B cell (primary cell): ENCODE data around the gene SLC45A3. TPM values are rescaled to one million over a fixed set of nuclear protein-coding genes. Genes with fewer than 3 reads are reported as not detected.
A peak's percentile ranks its signal among the peaks of the same experiment; 100 is the strongest.

Source experiments
- ATAC-seq: fragments of 200-7000 bp; cut with Tn5 transposase; one replicate; pipeline ENCODE4 v1.10.0; 2021; ENCODE audit warnings: low read depth, mild to moderate bottlenecking, moderate number of reproducible peaks, moderate library complexity
- CTCF ChIA-PET: fragments of 350-600 bp; sonication (Branson Sonifier 250); formaldehyde crosslinking; loops from one replicate; lab custom pipeline; 2021; ENCODE audit warnings: antibody characterized with exemption, inconsistent platforms; lab: Charles Lee
- POLR2A ChIA-PET: fragments of 350-600 bp; sonication (Branson Sonifier 250); formaldehyde crosslinking; loops from one replicate; lab custom pipeline; 2021; ENCODE audit warnings: antibody characterized with exemption; lab: Charles Lee
- DNase-seq: peaks from one replicate; pipeline ENCODE4 v3.0.0; 2013
- H2AFZ ChIP-seq: 2 replicates; pipeline ENCODE4 v1.6.1; 2012; ENCODE audit warnings: mild to moderate bottlenecking, low read depth, low read length; ENCODE audit not compliant: insufficient read depth, poor library complexity, severe bottlenecking
- H3K27ac ChIP-seq, 2 donors: 1 replicate in 1 of 2; 2 replicates in 1 of 2; pipeline ENCODE4 v1.5.1; 2012 to 2013; ENCODE audit warnings: low read length in 2 of 2, mild to moderate bottlenecking in 2 of 2, moderate library complexity in 1 of 2
- H3K27me3 ChIP-seq, 4 experiments: fragments of 200-600 bp in 1 of 4; sonication (generic) in 1 of 4; replicated peaks in 1 of 4; 1 replicate in 2 of 4; 2 replicates in 2 of 4; pipeline versions ENCODE4 v1.6.1 to v1.7.0; 2013 to 2016; ENCODE audit warnings: low read length in 3 of 4, mild to moderate bottlenecking in 2 of 4, mixed read lengths in 1 of 4, moderate library complexity in 1 of 4; ENCODE audit not compliant: insufficient read depth in 4 of 4, control insufficient read depth in 3 of 4; ENCODE audit errors: control extremely low read depth in 1 of 4
- H3K36me3 ChIP-seq, 2 experiments: replicated peaks in 1 of 2; 1 replicate in 1 of 2; 2 replicates in 1 of 2; pipeline versions ENCODE4 v1.6.1 to v1.7.1; 2013; ENCODE audit warnings: low read length in 1 of 2; ENCODE audit not compliant: insufficient read depth in 2 of 2, control insufficient read depth in 1 of 2; ENCODE audit errors: control extremely low read depth in 1 of 2, extremely low read depth in 1 of 2
- H3K4me1 ChIP-seq, 2 donors: fragments of 200-600 bp in 1 of 2; sonication (generic) in 1 of 2; 1 replicate in 1 of 2; 2 replicates in 1 of 2; pipeline versions ENCODE4 v1.5.1 to v1.6.1; 2013 to 2017; ENCODE audit warnings: low read length in 2 of 2; ENCODE audit not compliant: control insufficient read depth in 2 of 2, insufficient read depth in 2 of 2
- H3K4me2 ChIP-seq: replicated peaks from 2 replicates; pipeline ENCODE3; 2012; ENCODE audit warnings: mild to moderate bottlenecking, low read depth, low read length; ENCODE audit not compliant: poor library complexity, severe bottlenecking
- H3K4me3 ChIP-seq, 5 experiments: fragments of 200-600 bp in 1 of 5; sonication (generic) in 1 of 5; 1 replicate in 3 of 5; 2 replicates in 2 of 5; pipeline versions ENCODE4 v1.5.1 to v1.7.0; 2011 to 2016; ENCODE audit warnings: low read length in 4 of 5, mild to moderate bottlenecking in 4 of 5, low read depth in 2 of 5, control low read depth in 1 of 5, moderate library complexity in 1 of 5; ENCODE audit not compliant: insufficient read depth in 1 of 5; ENCODE audit errors: control extremely low read depth in 1 of 5, extremely low read depth in 1 of 5
- H3K79me2 ChIP-seq: fragments of 200-600 bp; sonication (generic); one replicate; pipeline ENCODE4 v1.6.0; 2016; ENCODE audit warnings: low read length; ENCODE audit not compliant: control insufficient read depth, insufficient read depth
- H3K9ac ChIP-seq: fragments of 200-600 bp; sonication (generic); 2 replicates; pipeline ENCODE4 v1.6.1; 2017; ENCODE audit warnings: mild to moderate bottlenecking, low read length, moderate library complexity
- H3K9me3 ChIP-seq, 3 donors: one replicate each; pipeline versions ENCODE4 v1.6.1 to v1.7.1; 2013; ENCODE audit warnings: low read length in 2 of 3; ENCODE audit not compliant: control insufficient read depth in 2 of 3, insufficient read depth in 1 of 3; ENCODE audit errors: control extremely low read depth in 1 of 3
- H4K20me1 ChIP-seq: 2 replicates; pipeline ENCODE4 v1.6.0; 2012; ENCODE audit warnings: mild to moderate bottlenecking, low read length; ENCODE audit not compliant: insufficient read depth, control insufficient read depth, poor library complexity, severe bottlenecking
- H3K27ac Mint-ChIP-seq: one replicate; pipeline ENCODE4 v1.8.0; 2021; ENCODE audit warnings: mixed read lengths
- H3K27me3 Mint-ChIP-seq: one replicate; pipeline ENCODE4 v1.8.0; 2021; ENCODE audit warnings: mixed read lengths
- H3K4me1 Mint-ChIP-seq: one replicate; pipeline ENCODE4 v1.8.0; 2021; ENCODE audit warnings: mixed read lengths
- H3K4me3 Mint-ChIP-seq: one replicate; pipeline ENCODE4 v1.8.0; 2021; ENCODE audit warnings: mixed read lengths
- H3K9me3 Mint-ChIP-seq: one replicate; pipeline ENCODE4 v1.8.0; 2022; ENCODE audit warnings: mixed read lengths; ENCODE audit not compliant: insufficient read depth
- EZH2 ChIP-seq: IDR thresholded peaks from 2 replicates; pipeline ENCODE4 v1.6.1; 2012; ENCODE audit warnings: borderline replicate concordance, low read depth, mild to moderate bottlenecking, moderate library complexity, low read length; ENCODE audit not compliant: insufficient read depth, poor library complexity, severe bottlenecking
- WGBS: methylation state at CpG from one replicate; pipeline ENCODE4 v1.1.5; 2013; ENCODE audit warnings: missing lambda C conversion rate; ENCODE audit not compliant: insufficient coverage; 5-methylcytosine and 5-hydroxymethylcytosine counted together
- intact Hi-C: fragments of 100-400 bp; cut with micrococcal nuclease; formaldehyde crosslinking; loops from one replicate; pipeline ENCODE4 v1.10.0; 2022
- polyA plus RNA-seq: library from polyadenylated mRNA; depleted of rRNA; stranded (reverse); fragments of >200 nt; gene quantifications from 2 replicates; pipeline ENCODE4 v1.2.3, GENCODE V29; 2012
- total RNA-seq, 2 donors: library from RNA; stranded (reverse); fragments of 120-200 nt in 1 of 2; gene quantifications; 1 replicate in 1 of 2; 2 replicates in 1 of 2; pipeline versions ENCODE4 v1.2.3 to v1.2.4, GENCODE V29; 2013 to 2022
- TF ChIP-seq, protein P1 (sequence below): fragments of 200-600 bp; IDR thresholded peaks from one replicate; pipeline ENCODE4 v1.8.0; 2022; ENCODE audit warnings: antibody characterized with exemption, mild to moderate bottlenecking

The SLC45A3 gene
- total and polyA plus RNA-seq, 2 donors (not counting 1 experiment from before 2014, with no cell fraction given), result 5.0 to 23.9 TPM

DNA sequence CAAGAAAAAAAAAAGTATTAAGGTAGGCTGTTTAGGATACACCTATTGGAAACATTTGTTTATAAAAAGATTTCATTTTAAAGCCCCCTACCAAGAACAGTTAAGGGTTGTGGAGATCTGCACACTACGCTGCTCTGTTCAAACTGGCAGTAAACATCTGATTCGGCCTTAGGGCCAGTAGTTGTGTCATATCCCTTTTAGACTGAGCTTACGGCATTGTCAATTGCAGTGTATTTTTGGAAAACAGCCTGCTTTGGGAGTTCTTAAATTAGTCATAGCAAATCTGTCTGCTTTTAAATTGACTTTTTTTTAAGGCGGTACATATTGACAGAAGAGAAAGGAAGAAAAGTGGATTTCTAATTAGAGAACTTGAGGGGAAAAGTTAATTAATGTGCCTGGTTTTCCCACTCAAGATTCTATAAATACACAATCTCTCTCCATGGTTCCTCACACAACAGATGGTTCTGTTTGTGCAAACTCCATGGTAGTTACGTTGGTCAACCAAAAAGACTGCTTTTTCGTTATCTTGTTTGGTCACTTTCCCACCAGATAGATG is 46.8 kb downstream of the SLC45A3 start:
- WGBS, result 83% methylated on average over 3 of the region's 6 CpGs
- ChIA-PET POLR2A (interaction anchor here (3.1 kb wide), 1 partner anchor 40 kb away, joined by 65 read pairs; no protein-coding TSS in a partner anchor), CTCF (interaction anchor here (1.0 to 6.9 kb wide), 9 partner anchors 15 to 139 kb away, joined by 3 to 287 read pairs (median 6); no protein-coding TSS in a partner anchor)
- no peaks in the 10 kb centered on the region for H3K9me3 ChIP-seq
- ATAC-seq (no peak), DNase-seq (no peak)
- peaks cover 11% of the 10 kb centered on the region for H4K20me1 ChIP-seq
- H3K27me3 Mint-ChIP-seq, result no peaks in the 10 kb centered on the region
- H3K36me3 ChIP-seq, result no peaks in the 10 kb centered on the region
- TF ChIP-seq, protein P1, sequence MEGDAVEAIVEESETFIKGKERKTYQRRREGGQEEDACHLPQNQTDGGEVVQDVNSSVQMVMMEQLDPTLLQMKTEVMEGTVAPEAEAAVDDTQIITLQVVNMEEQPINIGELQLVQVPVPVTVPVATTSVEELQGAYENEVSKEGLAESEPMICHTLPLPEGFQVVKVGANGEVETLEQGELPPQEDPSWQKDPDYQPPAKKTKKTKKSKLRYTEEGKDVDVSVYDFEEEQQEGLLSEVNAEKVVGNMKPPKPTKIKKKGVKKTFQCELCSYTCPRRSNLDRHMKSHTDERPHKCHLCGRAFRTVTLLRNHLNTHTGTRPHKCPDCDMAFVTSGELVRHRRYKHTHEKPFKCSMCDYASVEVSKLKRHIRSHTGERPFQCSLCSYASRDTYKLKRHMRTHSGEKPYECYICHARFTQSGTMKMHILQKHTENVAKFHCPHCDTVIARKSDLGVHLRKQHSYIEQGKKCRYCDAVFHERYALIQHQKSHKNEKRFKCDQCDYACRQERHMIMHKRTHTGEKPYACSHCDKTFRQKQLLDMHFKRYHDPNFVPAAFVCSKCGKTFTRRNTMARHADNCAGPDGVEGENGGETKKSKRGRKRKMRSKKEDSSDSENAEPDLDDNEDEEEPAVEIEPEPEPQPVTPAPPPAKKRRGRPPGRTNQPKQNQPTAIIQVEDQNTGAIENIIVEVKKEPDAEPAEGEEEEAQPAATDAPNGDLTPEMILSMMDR, result no peak
- no peak for TF ChIP-seq EZH2
- peaks cover 23 to 28% of the 10 kb centered on the region in 2 donors for H3K4me1 ChIP-seq
- no peaks in the 10 kb centered on the region for H3K9me3 Mint-ChIP-seq
- H3K27ac Mint-ChIP-seq, result no peak overlapping the region
- H3K4me3 Mint-ChIP-seq, result no peak overlapping the region
- H2AFZ ChIP-seq, result no peak overlapping the region
- no peak overlapping the region for H3K4me3 ChIP-seq
- no peak overlapping the region for H3K27ac ChIP-seq
- peaks cover 25% of the 10 kb centered on the region for H3K79me2 ChIP-seq
- H3K27me3 ChIP-seq, result no peaks in the 10 kb centered on the region
- H3K9ac ChIP-seq, result no peak overlapping the region
- intact Hi-C loops, result loop anchor here (5.0 to 10.0 kb wide), 2 partner anchors 319 to 1049 kb away; partner anchors contain the start of gene MAPKAPK2
- no peak overlapping the region for H3K4me2 ChIP-seq
- peaks cover 31% of the 10 kb centered on the region for H3K4me1 Mint-ChIP-seq

DNA sequence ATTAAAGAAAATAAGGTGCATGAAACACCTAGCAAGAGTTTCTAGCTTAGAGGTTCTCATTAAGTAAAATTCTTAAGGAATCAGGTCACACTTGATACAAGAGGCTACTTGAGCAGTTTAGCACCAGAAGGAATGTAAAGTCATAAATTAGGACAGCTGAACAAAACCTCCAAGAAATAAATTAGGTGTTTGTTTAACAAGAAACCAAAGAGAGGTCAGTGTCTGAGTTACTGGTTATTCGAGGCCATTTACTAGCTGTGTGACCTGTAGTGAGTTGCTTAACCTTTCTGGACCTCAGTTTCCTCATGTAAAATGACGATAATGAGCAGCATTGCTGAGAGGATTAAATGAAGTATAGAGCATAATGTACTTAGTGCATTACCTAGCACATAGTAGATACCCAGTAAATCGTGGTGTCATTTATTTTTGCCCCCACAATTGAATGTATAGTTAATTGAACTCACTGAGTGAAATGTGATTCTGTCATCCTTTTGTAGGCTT is 47.6 kb downstream of the SLC45A3 start:
- H3K36me3 ChIP-seq, result peaks cover 0 to under 1% of the 10 kb centered on the region in 2 experiments
- ChIA-PET CTCF (interaction anchor here (0.7 to 6.9 kb wide), 21 partner anchors 9 to 345 kb away, joined by 3 to 287 read pairs (median 6); no protein-coding TSS in a partner anchor), POLR2A (interaction anchor here (0.7 to 3.1 kb wide), 5 partner anchors 39 to 511 kb away, joined by 3 to 65 read pairs (median 3); partner anchors contain the start of genes NUCKS1 and RBBP5)
- H3K4me2 ChIP-seq, result peak overlapping the region; percentile 87
- DNase-seq, result no peak
- Mint-ChIP-seq H3K27ac (peak overlapping the region; percentile 94), H3K4me1 (peaks cover 39% of the 10 kb centered on the region), H3K4me3 (peak overlapping the region; percentile 90), H3K9me3 (no peaks in the 10 kb centered on the region), H3K27me3 (no peaks in the 10 kb centered on the region)
- TF ChIP-seq EZH2, result no peak
- TF ChIP-seq, protein P1, result no peak
- H3K4me1 ChIP-seq, result peaks cover 29 to 35% of the 10 kb centered on the region in 2 donors
- peak overlapping the region in 3 of 5 experiments; percentile 57 to 91 (median 65) for H3K4me3 ChIP-seq
- peak overlapping the region; percentile 85 to 93 for H3K27ac ChIP-seq
- peak overlapping the region; percentile 82 for H3K9ac ChIP-seq
- H3K9me3 ChIP-seq, result no peaks in the 10 kb centered on the region
- peaks cover 32% of the 10 kb centered on the region for H3K79me2 ChIP-seq
- no peak for ATAC-seq
- intact Hi-C loops, result loop anchor here (1.0 to 10.0 kb wide), 6 partner anchors 25 to 1050 kb away; partner anchors contain the start of genes DSTYK and MAPKAPK2
- H4K20me1 ChIP-seq, result peaks cover 19% of the 10 kb centered on the region
- peak overlapping the region; percentile 91 for H2AFZ ChIP-seq
- H3K27me3 ChIP-seq, result no peaks in the 10 kb centered on the region
- 90% methylated on average over 1 of the region's 3 CpGs for WGBS
